Transverse colon (tissue), 4 donors: ENCODE results near the gene IGFBP1. TPM values are rescaled to one million over a fixed set of nuclear protein-coding genes. Genes with fewer than 3 reads are reported as not detected.

Experiments
- DNase-seq: peaks from one replicate; pipeline ENCODE4 v3.0.0-alpha.2; 2019
- H3K27ac ChIP-seq, 4 donors: fragments of 200-600 bp; sonication (generic); 2 replicates each; pipeline ENCODE4 v1.5.1; 2016 to 2018; ENCODE audit warnings: inconsistent platforms in 4 of 4
- H3K27me3 ChIP-seq: fragments of 200-600 bp; sonication (generic); 2 replicates; pipeline ENCODE4 v1.5.1; 2017; ENCODE audit warnings: inconsistent platforms
- H3K36me3 ChIP-seq, 4 donors: fragments of 200-600 bp; sonication (generic); 2 replicates each; pipeline ENCODE4 v1.5.1; 2017 to 2019; ENCODE audit warnings: inconsistent platforms in 4 of 4
- H3K4me1 ChIP-seq, 4 donors: fragments of 200-600 bp; sonication (generic); 2 replicates each; pipeline ENCODE4 v1.5.1; 2017 to 2020; ENCODE audit warnings: inconsistent platforms in 4 of 4
- H3K4me3 ChIP-seq, 4 donors: fragments of 200-600 bp; sonication (generic); 1 replicate in 1 of 4; 2 replicates in 3 of 4; pipeline versions ENCODE4 v1.5.1 to v1.6.1; 2017 to 2019; ENCODE audit warnings: inconsistent platforms in 4 of 4
- H3K9me3 ChIP-seq, 2 donors: fragments of 200-600 bp; sonication (generic); 2 replicates each; pipeline ENCODE4 v1.5.1; 2017 to 2019; ENCODE audit warnings: inconsistent platforms in 2 of 2
- CTCF ChIP-seq, 5 experiments: fragments of 200-600 bp in 3 of 5; fragments of 450-650 bp in 2 of 5; sonication (generic) in 3 of 5; IDR thresholded peaks; 1 replicate in 2 of 5; 2 replicates in 3 of 5; pipeline ENCODE4 v1.5.1; 2016 to 2017; ENCODE audit warnings: antibody characterized with exemption in 5 of 5, inconsistent platforms in 3 of 5, mild to moderate bottlenecking in 2 of 5, moderate library complexity in 1 of 5
- EP300 ChIP-seq: sonication (generic); formaldehyde crosslinking; IDR thresholded peaks from one replicate; pipeline ENCODE4 v1.6.1; 2017; ENCODE audit warnings: antibody characterized with exemption, low read depth
- POLR2A ChIP-seq: fragments of 450-650 bp; IDR thresholded peaks from one replicate; pipeline ENCODE4 v1.6.1; 2016; ENCODE audit warnings: antibody characterized with exemption, mild to moderate bottlenecking, moderate library complexity
- POLR2AphosphoS5 ChIP-seq, 3 donors: sonication (generic); formaldehyde crosslinking; IDR thresholded peaks; one replicate each; pipeline ENCODE4 v1.6.1; 2016; ENCODE audit warnings: antibody characterized with exemption in 3 of 3
- WGBS, 2 donors: methylation state at CpG; one replicate each; pipeline ENCODE4 v1.1.5; 2018; ENCODE audit warnings: low coverage in 1 of 2; 5-methylcytosine and 5-hydroxymethylcytosine counted together
- in situ Hi-C, 4 donors: fragments of 200-750 bp; cut with MboI; loops; one replicate each; pipeline versions ENCODE4 v1.15.0 to v1.15.1; 2017; ENCODE audit warnings: low sequenced_read_pairs in 3 of 4, low pct_ligation_motif_present in 1 of 4, low pct_unique_long_range_greater_than_20kb in 1 of 4
- intact Hi-C: fragments of 100-400 bp; cut with DNase I; formaldehyde crosslinking; loops from one replicate; pipeline ENCODE4 v1.15.1; 2023; ENCODE audit warnings: low total_unique reads
- total RNA-seq, 4 donors: library from RNA; depleted of rRNA; stranded (reverse); fragments of >200 nt; gene quantifications; one replicate each; pipeline ENCODE4 v1.1.0, GENCODE V29; 2016

The IGFBP1 gene
- total RNA-seq, 4 donors from 2014 or later: not detected

- no peak for TF ChIP-seq POLR2AphosphoS5 (IDR thresholded peaks at IDR 0.05)
- no peak for TF ChIP-seq CTCF (IDR thresholded peaks at IDR 0.05)
- TF ChIP-seq EP300: no peak
- no peak for TF ChIP-seq POLR2A
- H3K4me1 ChIP-seq: no peaks in the 10 kb centered on the region
Measured at GRCh38 chr7:45876519-45876918, 11.8 kb upstream of the IGFBP1 start.

GRCh38 chr7:45878457-45879144 is 9.7 kb upstream of the IGFBP1 start:
- no peak for TF ChIP-seq POLR2AphosphoS5 (IDR thresholded peaks at IDR 0.05)
- TF ChIP-seq POLR2A: no peak
- TF ChIP-seq CTCF (IDR thresholded peaks at IDR 0.05): no peak
- TF ChIP-seq EP300: no peak
- H3K4me1 ChIP-seq: no peaks in the 10 kb centered on the region
- WGBS, 2 donors: 30 to 31% methylated on average over 2 to 3 of the region's 3 CpGs
- no peaks in the 10 kb centered on the region for H3K27me3 ChIP-seq
- DNase-seq: no peak
- in situ Hi-C loops: no loop called here
- no peaks in the 10 kb centered on the region for H3K9me3 ChIP-seq
- no peak overlapping the region for H3K27ac ChIP-seq
- no peaks in the 10 kb centered on the region for H3K36me3 ChIP-seq
- intact Hi-C loops: no loop called here
- H3K4me3 ChIP-seq: no peak overlapping the region

More at GRCh38 chr7:45876519-45876918, 11.8 kb upstream of the IGFBP1 start:
- 90% methylated on average over 2 of the region's 2 CpGs; no CpG with 5 or more reads in 1 of the 2 donors for WGBS, 2 donors
- H3K4me3 ChIP-seq: no peak overlapping the region
- H3K27ac ChIP-seq: no peak overlapping the region
- no peaks in the 10 kb centered on the region for H3K9me3 ChIP-seq
- no peaks in the 10 kb centered on the region for H3K36me3 ChIP-seq
- in situ Hi-C loops: no loop called here
- no peak for DNase-seq
- H3K27me3 ChIP-seq: no peaks in the 10 kb centered on the region
- intact Hi-C loops: no loop called here

GRCh38 chr7:45880433-45880860 is 7.8 kb upstream of the IGFBP1 start:
- DNase-seq: no peak
- H3K9me3 ChIP-seq: no peaks in the 10 kb centered on the region
- 81% methylated on average over 7 of the region's 7 CpGs; no CpG with 5 or more reads in 1 of the 2 donors for WGBS, 2 donors
- H3K4me3 ChIP-seq: no peak overlapping the region
- no peaks in the 10 kb centered on the region for H3K36me3 ChIP-seq
- TF ChIP-seq EP300 (no peak), POLR2AphosphoS5 (IDR thresholded peaks at IDR 0.05) (no peak), POLR2A (no peak), CTCF (IDR thresholded peaks at IDR 0.05) (no peak)
- H3K27me3 ChIP-seq: no peaks in the 10 kb centered on the region
- in situ Hi-C loops: no loop called here
- no peaks in the 10 kb centered on the region for H3K4me1 ChIP-seq
- intact Hi-C loops: no loop called here
- no peak overlapping the region for H3K27ac ChIP-seq

GRCh38 chr7:45881280-45881758 is 7.0 kb upstream of the IGFBP1 start:
- Histone ChIP-seq H3K4me3 (no peak overlapping the region), H3K36me3 (no peaks in the 10 kb centered on the region), H3K9me3 (no peaks in the 10 kb centered on the region), H3K4me1 (no peaks in the 10 kb centered on the region), H3K27ac (no peak overlapping the region), H3K27me3 (peaks cover under 1% of the 10 kb centered on the region)
- in situ Hi-C loops (no loop called here), intact Hi-C loops (no loop called here)
- TF ChIP-seq CTCF (IDR thresholded peaks at IDR 0.05): no peak
- WGBS, 2 donors: 86 to 92% methylated on average over 5 to 9 of the region's 9 CpGs
- no peak for DNase-seq
